ENCODE data around the gene GPC6.

GPC6 gene

GRCh38 chr13:93628136-93628797 is 401.7 kb downstream of the GPC6 start:
- TF ChIP-seq CTCF (IDR thresholded peaks at IDR 0.05; ENCODE audit: low read depth, low read length), result no peak
- H3K4me3 ChIP-seq (ENCODE audit: low read depth, low read length), result no peak overlapping the region

GRCh38 chr13:93635616-93636032 is 409.0 kb downstream of the GPC6 start:
- H3K4me3 ChIP-seq (ENCODE audit: low read depth, low read length), result no peak overlapping the region
- no peak for TF ChIP-seq CTCF (IDR thresholded peaks at IDR 0.05; ENCODE audit: low read depth, low read length)

- no peak overlapping the region for H3K4me3 ChIP-seq (ENCODE audit: low read depth, low read length)
- no peak for TF ChIP-seq CTCF (IDR thresholded peaks at IDR 0.05; ENCODE audit: low read depth, low read length)
Measured at GRCh38 chr13:93637852-93638251, 411.2 kb downstream of the GPC6 start.

- H3K4me3 ChIP-seq (ENCODE audit: low read depth, low read length), result no peak overlapping the region
- TF ChIP-seq CTCF (IDR thresholded peaks at IDR 0.05; ENCODE audit: low read depth, low read length), result no peak
Measured at GRCh38 chr13:93640452-93640851, 413.8 kb downstream of the GPC6 start.

GRCh38 chr13:93646245-93646644 is 419.6 kb downstream of the GPC6 start:
- H3K4me3 ChIP-seq (ENCODE audit: low read depth, low read length), result no peak overlapping the region
- no peak for TF ChIP-seq CTCF (IDR thresholded peaks at IDR 0.05; ENCODE audit: low read depth, low read length)

GRCh38 chr13:93649496-93649895 is 422.9 kb downstream of the GPC6 start:
- TF ChIP-seq CTCF (IDR thresholded peaks at IDR 0.05; ENCODE audit: low read depth, low read length), result no peak
- H3K4me3 ChIP-seq (ENCODE audit: low read depth, low read length), result no peak overlapping the region

GRCh38 chr13:93653776-93654175 is 427.2 kb downstream of the GPC6 start:
- TF ChIP-seq CTCF (IDR thresholded peaks at IDR 0.05; ENCODE audit: low read depth, low read length), result no peak
- H3K4me3 ChIP-seq (ENCODE audit: low read depth, low read length), result no peak overlapping the region

Measured in WI38 (cell line).